ENCODE data around the gene IL9. TPM values are rescaled to one million over a fixed set of nuclear protein-coding genes. Genes with fewer than 3 reads are reported as not detected.

The IL9 gene
- total and polyA plus RNA-seq, 10 of the 15 experiments (the other 5 are each of a cell fraction or from before 2014, with no cell fraction given), result not detected

DNA sequence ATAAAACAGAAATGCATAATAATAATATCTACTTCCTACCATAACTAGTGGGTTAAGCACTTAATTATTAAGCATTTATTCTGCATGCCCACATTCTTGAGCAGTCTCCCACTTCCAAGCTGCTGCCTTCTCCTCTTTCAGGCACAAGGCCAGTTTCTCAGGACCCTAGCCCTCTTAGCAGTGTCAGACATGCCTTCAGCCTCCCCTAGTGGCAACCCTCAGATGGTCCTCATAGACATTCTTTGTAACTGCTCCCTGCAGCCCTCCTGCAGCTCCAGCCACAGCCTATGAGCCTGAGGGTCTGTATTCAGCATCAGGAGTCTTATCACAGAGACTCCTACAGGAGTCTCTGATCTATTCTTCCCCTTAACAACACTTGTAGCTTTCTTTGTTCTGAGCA lies 3.9 kb downstream of the IL9 start (continued):
- TF ChIP-seq, protein P1, sequence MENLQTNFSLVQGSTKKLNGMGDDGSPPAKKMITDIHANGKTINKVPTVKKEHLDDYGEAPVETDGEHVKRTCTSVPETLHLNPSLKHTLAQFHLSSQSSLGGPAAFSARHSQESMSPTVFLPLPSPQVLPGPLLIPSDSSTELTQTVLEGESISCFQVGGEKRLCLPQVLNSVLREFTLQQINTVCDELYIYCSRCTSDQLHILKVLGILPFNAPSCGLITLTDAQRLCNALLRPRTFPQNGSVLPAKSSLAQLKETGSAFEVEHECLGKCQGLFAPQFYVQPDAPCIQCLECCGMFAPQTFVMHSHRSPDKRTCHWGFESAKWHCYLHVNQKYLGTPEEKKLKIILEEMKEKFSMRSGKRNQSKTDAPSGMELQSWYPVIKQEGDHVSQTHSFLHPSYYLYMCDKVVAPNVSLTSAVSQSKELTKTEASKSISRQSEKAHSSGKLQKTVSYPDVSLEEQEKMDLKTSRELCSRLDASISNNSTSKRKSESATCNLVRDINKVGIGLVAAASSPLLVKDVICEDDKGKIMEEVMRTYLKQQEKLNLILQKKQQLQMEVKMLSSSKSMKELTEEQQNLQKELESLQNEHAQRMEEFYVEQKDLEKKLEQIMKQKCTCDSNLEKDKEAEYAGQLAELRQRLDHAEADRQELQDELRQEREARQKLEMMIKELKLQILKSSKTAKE (IDR thresholded peaks at IDR 0.05; ENCODE audit: low read depth, poor library complexity, severe bottlenecking), result no peak
- no peak for TF ChIP-seq BACH1 (IDR thresholded peaks at IDR 0.05; ENCODE audit: borderline replicate concordance)

DNA sequence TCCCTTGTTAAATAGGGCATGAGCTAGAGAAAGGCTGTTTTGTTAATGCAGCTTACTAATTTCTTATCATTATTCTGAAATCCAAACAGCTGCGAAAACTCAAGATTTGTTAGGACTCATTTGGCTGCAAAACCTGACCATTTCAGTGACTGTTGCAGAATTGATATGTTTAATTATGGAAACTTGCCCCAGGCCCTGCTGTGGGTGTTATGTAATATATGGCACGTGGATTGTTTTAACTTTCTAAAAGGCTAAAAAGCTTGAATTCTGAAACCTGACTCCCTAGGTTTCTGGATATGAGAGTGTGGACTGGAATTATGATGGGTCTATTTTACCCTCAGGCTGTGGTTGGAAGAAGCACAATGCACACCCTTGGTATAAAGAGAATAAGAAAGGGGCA lies 4.4 kb downstream of the IL9 start:
- intact Hi-C loops (cut with micrococcal nuclease; ENCODE audit: unreplicated experiment), result no loop called here
- no peak for ATAC-seq
- no peak for DNase-seq (ENCODE audit: low read depth, low spot score)
- no peaks in the 10 kb centered on the region for H3K9me3 ChIP-seq (replicated peaks; ENCODE audit: control insufficient read depth, insufficient read depth, low read length)
- H3K4me2 ChIP-seq (ENCODE audit: control insufficient read depth, insufficient read depth), result no peak overlapping the region
- H3K27ac ChIP-seq (ENCODE audit: control insufficient read depth, insufficient read depth), result no peak overlapping the region
- CTCF ChIA-PET, result interaction anchor here (0.6 to 3.7 kb wide), 9 partner anchors 13 to 359 kb away, joined by 3 to 17 read pairs (median 4); no protein-coding TSS in a partner anchor
- H3K36me3 ChIP-seq (ENCODE audit: control insufficient read depth in 2 of 2, insufficient read depth in 2 of 2, low read length in 1 of 2), result no peaks in the 10 kb centered on the region
- no peak for FAIRE-seq
- TF ChIP-seq FOS (IDR thresholded peaks at IDR 0.05; ENCODE audit: borderline replicate concordance, extremely low read depth, insufficient read length), result no peak
- TF ChIP-seq FOXK2 (IDR thresholded peaks at IDR 0.05), result no peak
- no peak for TF ChIP-seq SREBF1 (IDR thresholded peaks at IDR 0.05; ENCODE audit: low read length)
- TF ChIP-seq ZNF274 (IDR thresholded peaks at IDR 0.05; ENCODE audit: insufficient read depth, insufficient read length), result no peak
- RAD21 ChIA-PET (ENCODE audit: unreplicated experiment), result interaction anchor here (0.6 kb wide), 4 partner anchors 24 to 323 kb away, joined by 3 read pairs; no protein-coding TSS in a partner anchor
- BruUV-seq (replicated peaks), result no TSS peak
- H3K9ac ChIP-seq (ENCODE audit: control insufficient read depth, insufficient read depth, low read length), result no peak overlapping the region
- POLR2A ChIA-PET, result interaction anchor here (0.5 kb wide), 1 partner anchor 647 kb away, joined by 5 read pairs; no protein-coding TSS in a partner anchor
- H4K20me1 ChIP-seq (ENCODE audit: control insufficient read depth, insufficient read depth), result no peaks in the 10 kb centered on the region
- no peak overlapping the region for H2AFZ ChIP-seq (ENCODE audit: control insufficient read depth, low read depth, low read length)
- SMC1A ChIA-PET (ENCODE audit: uncharacterized antibody, unreplicated experiment), result interaction anchor here (0.9 to 1.2 kb wide), 4 partner anchors 12 to 171 kb away, joined by 3 to 8 read pairs (median 3); no protein-coding TSS in a partner anchor
- H3K4me3 ChIP-seq, result no peak overlapping the region
- peaks cover 2 to 3% of the 10 kb centered on the region in 2 experiments; a peak in 1 of 4 replicates for H3K27me3 ChIP-seq (replicated peaks in 1 of 2; ENCODE audit: control insufficient read depth in 2 of 2, insufficient read depth in 2 of 2, low read length in 1 of 2)
- H3K79me2 ChIP-seq (ENCODE audit: control insufficient read depth, insufficient read depth, low read length), result no peaks in the 10 kb centered on the region
- 0% methylated on average over 2 of the region's 2 CpGs for WGBS (ENCODE audit: insufficient coverage, insufficient replicate concordance, low lambda C conversion rate, missing lambda C conversion rate)
- in situ Hi-C loops (cut with MboI), result no loop called here
- H3K4me1 ChIP-seq (ENCODE audit: control insufficient read depth, insufficient read depth, low read length), result no peaks in the 10 kb centered on the region
